SK-N-SH (cell line): Measurements from ENCODE around the gene ASB8.

Experiments used
- EP300 ChIP-seq, 2 experiments: IDR thresholded peaks; 2 replicates each; pipeline versions ENCODE4 v1.4.0 to v1.6.1; 2012; ENCODE audit warnings: borderline replicate concordance in 1 of 2, low read depth in 1 of 2, low read length in 1 of 2
- POLR2AphosphoS5 ChIP-seq: IDR thresholded peaks from 2 replicates; pipeline ENCODE4 v1.6.1; 2012; ENCODE audit warnings: low read depth, low read length
- SIN3A ChIP-seq: IDR thresholded peaks from 2 replicates; pipeline ENCODE4 v1.6.1; 2012; ENCODE audit warnings: low read depth, mild to moderate bottlenecking, low read length, moderate library complexity, borderline replicate concordance
- TF ChIP-seq, protein P1 (sequence below): fragments of 200-600 bp; sonication (generic); IDR thresholded peaks from 2 replicates; pipeline ENCODE4 v1.6.1; 2017; ENCODE audit warnings: antibody characterized with exemption, mild to moderate bottlenecking, moderate library complexity
- TF ChIP-seq, protein P2 (sequence below): IDR thresholded peaks from 2 replicates; pipeline ENCODE4 v1.6.1; 2012; ENCODE audit warnings: mild to moderate bottlenecking, low read depth, low read length, moderate library complexity

DNA sequence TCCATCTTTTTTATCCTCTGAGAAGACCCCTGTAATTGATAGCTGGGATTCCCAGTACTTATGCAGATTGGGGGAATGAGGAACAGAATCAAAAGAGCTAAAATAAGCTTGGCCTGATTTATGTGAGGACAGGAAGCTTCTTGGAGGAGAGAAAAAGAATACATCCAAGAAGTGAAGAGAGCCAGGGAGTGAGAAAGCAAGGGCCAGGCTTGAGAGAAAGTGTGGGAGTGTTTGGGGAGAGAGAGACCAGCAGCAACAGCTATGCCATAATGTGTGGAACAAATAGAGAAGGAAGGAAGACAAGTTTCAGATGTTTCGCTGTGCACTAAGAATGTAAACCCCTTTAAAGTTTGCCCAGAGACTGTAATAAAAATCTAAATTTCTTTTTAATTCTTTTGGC, 22.2 kb upstream of the ASB8 start:
- TF ChIP-seq SIN3A (no peak), POLR2AphosphoS5 (no peak), EP300 (IDR thresholded peaks at IDR 0.05; ENCODE audit: borderline replicate concordance in 1 of 2, low read depth in 1 of 2, low read length in 1 of 2) (no peak)
- TF ChIP-seq, protein P1, sequence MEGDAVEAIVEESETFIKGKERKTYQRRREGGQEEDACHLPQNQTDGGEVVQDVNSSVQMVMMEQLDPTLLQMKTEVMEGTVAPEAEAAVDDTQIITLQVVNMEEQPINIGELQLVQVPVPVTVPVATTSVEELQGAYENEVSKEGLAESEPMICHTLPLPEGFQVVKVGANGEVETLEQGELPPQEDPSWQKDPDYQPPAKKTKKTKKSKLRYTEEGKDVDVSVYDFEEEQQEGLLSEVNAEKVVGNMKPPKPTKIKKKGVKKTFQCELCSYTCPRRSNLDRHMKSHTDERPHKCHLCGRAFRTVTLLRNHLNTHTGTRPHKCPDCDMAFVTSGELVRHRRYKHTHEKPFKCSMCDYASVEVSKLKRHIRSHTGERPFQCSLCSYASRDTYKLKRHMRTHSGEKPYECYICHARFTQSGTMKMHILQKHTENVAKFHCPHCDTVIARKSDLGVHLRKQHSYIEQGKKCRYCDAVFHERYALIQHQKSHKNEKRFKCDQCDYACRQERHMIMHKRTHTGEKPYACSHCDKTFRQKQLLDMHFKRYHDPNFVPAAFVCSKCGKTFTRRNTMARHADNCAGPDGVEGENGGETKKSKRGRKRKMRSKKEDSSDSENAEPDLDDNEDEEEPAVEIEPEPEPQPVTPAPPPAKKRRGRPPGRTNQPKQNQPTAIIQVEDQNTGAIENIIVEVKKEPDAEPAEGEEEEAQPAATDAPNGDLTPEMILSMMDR: no peak
- TF ChIP-seq, protein P2, sequence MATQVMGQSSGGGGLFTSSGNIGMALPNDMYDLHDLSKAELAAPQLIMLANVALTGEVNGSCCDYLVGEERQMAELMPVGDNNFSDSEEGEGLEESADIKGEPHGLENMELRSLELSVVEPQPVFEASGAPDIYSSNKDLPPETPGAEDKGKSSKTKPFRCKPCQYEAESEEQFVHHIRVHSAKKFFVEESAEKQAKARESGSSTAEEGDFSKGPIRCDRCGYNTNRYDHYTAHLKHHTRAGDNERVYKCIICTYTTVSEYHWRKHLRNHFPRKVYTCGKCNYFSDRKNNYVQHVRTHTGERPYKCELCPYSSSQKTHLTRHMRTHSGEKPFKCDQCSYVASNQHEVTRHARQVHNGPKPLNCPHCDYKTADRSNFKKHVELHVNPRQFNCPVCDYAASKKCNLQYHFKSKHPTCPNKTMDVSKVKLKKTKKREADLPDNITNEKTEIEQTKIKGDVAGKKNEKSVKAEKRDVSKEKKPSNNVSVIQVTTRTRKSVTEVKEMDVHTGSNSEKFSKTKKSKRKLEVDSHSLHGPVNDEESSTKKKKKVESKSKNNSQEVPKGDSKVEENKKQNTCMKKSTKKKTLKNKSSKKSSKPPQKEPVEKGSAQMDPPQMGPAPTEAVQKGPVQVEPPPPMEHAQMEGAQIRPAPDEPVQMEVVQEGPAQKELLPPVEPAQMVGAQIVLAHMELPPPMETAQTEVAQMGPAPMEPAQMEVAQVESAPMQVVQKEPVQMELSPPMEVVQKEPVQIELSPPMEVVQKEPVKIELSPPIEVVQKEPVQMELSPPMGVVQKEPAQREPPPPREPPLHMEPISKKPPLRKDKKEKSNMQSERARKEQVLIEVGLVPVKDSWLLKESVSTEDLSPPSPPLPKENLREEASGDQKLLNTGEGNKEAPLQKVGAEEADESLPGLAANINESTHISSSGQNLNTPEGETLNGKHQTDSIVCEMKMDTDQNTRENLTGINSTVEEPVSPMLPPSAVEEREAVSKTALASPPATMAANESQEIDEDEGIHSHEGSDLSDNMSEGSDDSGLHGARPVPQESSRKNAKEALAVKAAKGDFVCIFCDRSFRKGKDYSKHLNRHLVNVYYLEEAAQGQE: no peak
